Loucy (cell line): ENCODE data around the gene KRTAP10-2.

Experiments used
- H2AFZ ChIP-seq: fragments of 200-600 bp; sonication (generic); 2 replicates; pipeline ENCODE4 v1.6.0; 2016; ENCODE audit warnings: antibody characterized with exemption, mild to moderate bottlenecking, low read length, moderate library complexity
- H3F3A ChIP-seq: fragments of 200-600 bp; 2 replicates; pipeline ENCODE4 v1.6.0; 2016; ENCODE audit warnings: antibody characterized with exemption, low read depth, mild to moderate bottlenecking
- H3K27me3 ChIP-seq: fragments of 200-600 bp; sonication (generic); 2 replicates; pipeline ENCODE4 v1.6.1; 2014; ENCODE audit warnings: low read length, mild to moderate bottlenecking; ENCODE audit not compliant: insufficient read depth, poor library complexity, severe bottlenecking
- H3K36me3 ChIP-seq: fragments of 200-600 bp; sonication (generic); 2 replicates; pipeline ENCODE4 v1.6.1; 2016; ENCODE audit warnings: low read length; ENCODE audit not compliant: insufficient read depth
- H3K4me1 ChIP-seq: fragments of 200-600 bp; sonication (generic); 2 replicates; pipeline ENCODE4 v1.5.1; 2014; ENCODE audit warnings: low read length, mild to moderate bottlenecking; ENCODE audit not compliant: insufficient read depth, poor library complexity, severe bottlenecking
- H3K4me2 ChIP-seq: fragments of 200-600 bp; sonication (generic); 2 replicates; pipeline ENCODE4 v1.6.0; 2014; ENCODE audit warnings: antibody characterized with exemption, low read length, low read depth, mild to moderate bottlenecking; ENCODE audit not compliant: poor library complexity, severe bottlenecking
- H3K4me3 ChIP-seq: fragments of 200-600 bp; sonication (generic); 2 replicates; pipeline ENCODE4 v1.5.1; 2014; ENCODE audit warnings: low read length, mild to moderate bottlenecking, mixed read lengths; ENCODE audit not compliant: poor library complexity, severe bottlenecking
- H3K79me2 ChIP-seq: fragments of 200-600 bp; sonication (generic); 2 replicates; pipeline ENCODE4 v1.6.1; 2014; ENCODE audit warnings: low read length; ENCODE audit not compliant: insufficient read depth
- H3K9ac ChIP-seq: fragments of 200-600 bp; sonication (generic); 2 replicates; pipeline ENCODE4 v1.6.0; 2014; ENCODE audit warnings: mild to moderate bottlenecking, low read depth, low read length, moderate library complexity; ENCODE audit not compliant: poor library complexity, severe bottlenecking
- H3K9me2 ChIP-seq: fragments of 200-600 bp; sonication (generic); replicated peaks from 2 replicates; pipeline ENCODE4 v1.6.1; 2016; ENCODE audit warnings: low read depth, low read length, mixed read lengths
- H3K9me3 ChIP-seq: fragments of 200-600 bp; sonication (generic); 2 replicates; pipeline ENCODE4 v1.6.1; 2014; ENCODE audit warnings: mild to moderate bottlenecking, antibody characterized with exemption, low read length, low read depth; ENCODE audit not compliant: insufficient read depth
- H4K20me1 ChIP-seq: fragments of 200-600 bp; sonication (generic); 2 replicates; pipeline ENCODE4 v1.6.0; 2014; ENCODE audit warnings: antibody characterized with exemption, low read length, mild to moderate bottlenecking; ENCODE audit not compliant: insufficient read depth, poor library complexity, severe bottlenecking
- CTCF ChIP-seq: fragments of 200-600 bp; sonication (generic); conservative IDR thresholded peaks from 2 replicates; pipeline ENCODE4 v1.5.1; 2014; ENCODE audit warnings: mild to moderate bottlenecking, antibody characterized with exemption, low read length
- EZH2phosphoT487 ChIP-seq: fragments of 200-600 bp; IDR thresholded peaks from 2 replicates; pipeline ENCODE4 v1.6.1; 2018; ENCODE audit warnings: antibody characterized with exemption, mild to moderate bottlenecking, moderate library complexity, borderline replicate concordance

KRTAP10-2 gene

GRCh38 chr21:44556879-44557278 lies 5.6 kb upstream of the KRTAP10-2 start:
- Histone ChIP-seq H3K36me3 (no peaks in the 10 kb centered on the region), H3K9me3 (no peaks in the 10 kb centered on the region), H3K79me2 (no peaks in the 10 kb centered on the region), H2AFZ (no peak overlapping the region), H3K4me3 (no peak overlapping the region), H3F3A (no peaks in the 10 kb centered on the region), H3K9ac (no peak overlapping the region), H3K4me1 (no peaks in the 10 kb centered on the region), H3K4me2 (no peak overlapping the region), H3K9me2 (no peaks in the 10 kb centered on the region), H4K20me1 (no peaks in the 10 kb centered on the region), H3K27me3 (no peaks in the 10 kb centered on the region)
- no peak for TF ChIP-seq EZH2phosphoT487
- TF ChIP-seq CTCF = no peak

GRCh38 chr21:44555200-44555875 lies 4.0 kb upstream of the KRTAP10-2 start:
- no peaks in the 10 kb centered on the region for H3K4me1 ChIP-seq
- H2AFZ ChIP-seq = no peak overlapping the region
- H3K79me2 ChIP-seq = no peaks in the 10 kb centered on the region
- H3K27me3 ChIP-seq = no peaks in the 10 kb centered on the region
- H3K4me3 ChIP-seq = no peak overlapping the region
- H3K9me3 ChIP-seq = no peaks in the 10 kb centered on the region
- H4K20me1 ChIP-seq = no peaks in the 10 kb centered on the region
- H3K36me3 ChIP-seq = no peaks in the 10 kb centered on the region
- H3F3A ChIP-seq = no peaks in the 10 kb centered on the region
- H3K9me2 ChIP-seq = no peaks in the 10 kb centered on the region
- no peak overlapping the region for H3K4me2 ChIP-seq
- H3K9ac ChIP-seq = no peak overlapping the region
- TF ChIP-seq CTCF = no peak
- TF ChIP-seq EZH2phosphoT487 = no peak

- H3K79me2 ChIP-seq = no peaks in the 10 kb centered on the region
- H3K4me3 ChIP-seq = no peak overlapping the region
- no peaks in the 10 kb centered on the region for H3K36me3 ChIP-seq
- no peaks in the 10 kb centered on the region for H4K20me1 ChIP-seq
- H3K4me1 ChIP-seq = no peaks in the 10 kb centered on the region
- H3K9me3 ChIP-seq = no peaks in the 10 kb centered on the region
- no peak overlapping the region for H3K9ac ChIP-seq
- TF ChIP-seq EZH2phosphoT487 (no peak), CTCF (no peak)
- no peaks in the 10 kb centered on the region for H3F3A ChIP-seq
- H3K9me2 ChIP-seq = no peaks in the 10 kb centered on the region
- H3K27me3 ChIP-seq = no peaks in the 10 kb centered on the region
- no peak overlapping the region for H3K4me2 ChIP-seq
- no peak overlapping the region for H2AFZ ChIP-seq
Measured at GRCh38 chr21:44552681-44553080, 1.4 kb upstream of the KRTAP10-2 start.
